Pancreas (tissue), 10 donors: Measurements from ENCODE around the gene CHRNA4. TPM values are rescaled to one million over a fixed set of nuclear protein-coding genes. Genes with fewer than 3 reads are reported as not detected.
A peak's percentile ranks its signal among the peaks of the same experiment; 100 is the strongest.

Source experiments
- ATAC-seq, 4 donors: fragments of 200-7000 bp; cut with Tn5 transposase; one replicate each; pipeline versions ENCODE4 v1.8.0 to v1.9.1; 2020; ENCODE audit warnings: mild to moderate bottlenecking in 4 of 4, moderate library complexity in 4 of 4
- DNase-seq, 6 donors: peaks; one replicate each; pipeline ENCODE4 v3.0.0-alpha.2; 2020
- FAIRE-seq: peaks from 2 replicates; lab custom pipeline; 2012; peaks lifted over from hg19 to GRCh38; lab: Jason Lieb, UNC
- H3K27ac ChIP-seq, 4 donors: fragments of 200-600 bp; sonication (generic); 1 replicate in 3 of 4; 2 replicates in 1 of 4; pipeline versions ENCODE4 v1.5.0 to v1.8.0; 2020
- H3K27me3 ChIP-seq, 4 donors: fragments of 200-600 bp; one replicate each; pipeline ENCODE4 v1.8.0; 2021
- H3K36me3 ChIP-seq, 3 donors: fragments of 200-600 bp; sonication (generic) in 1 of 3; one replicate each; pipeline versions ENCODE4 v1.5.0 to v1.8.0; 2020 to 2021
- H3K4me1 ChIP-seq, 3 donors: fragments of 200-600 bp; one replicate each; pipeline ENCODE4 v1.8.0; 2021
- H3K4me3 ChIP-seq, 4 donors: fragments of 200-600 bp; sonication (generic) in 2 of 4; one replicate each; pipeline versions ENCODE4 v1.5.0 to v1.8.0; 2020 to 2021
- H3K9me3 ChIP-seq, 4 donors: fragments of 200-600 bp; one replicate each; pipeline ENCODE4 v1.8.0; 2021
- CTCF ChIP-seq, 4 donors: fragments of 200-600 bp; sonication (generic) in 3 of 4; IDR thresholded peaks; one replicate each; pipeline versions ENCODE4 v1.5.0 to v1.8.0; 2021; ENCODE audit warnings: antibody characterized with exemption in 4 of 4
- WGBS, 2 donors: extraction: QIAGEN DNeasy Blood & Tissue Kit; methylation state at CpG; one replicate each; pipeline ENCODE4 v1.1.7; 2013; 5-methylcytosine and 5-hydroxymethylcytosine counted together
- intact Hi-C, 3 donors: fragments of 100-400 bp; cut with DNase I; formaldehyde crosslinking; loops; one replicate each; pipeline versions ENCODE4 v1.11.1 to v1.14.2; 2022
- polyA plus RNA-seq, 2 donors: library from polyadenylated mRNA; stranded (reverse); fragments of 200-250 nt; gene quantifications; one replicate each; pipeline ENCODE4 v1.2.3, GENCODE V29; 2013
- total RNA-seq, 6 donors: library from RNA; stranded (reverse); fragmentation: NEBNext Ultra II Directional in 4 of 6; extraction: Animal tissue kit (Norgen Biotek cat#: 25700) in 4 of 6; gene quantifications; one replicate each; pipeline versions ENCODE4 v1.2.1 to v1.2.4, GENCODE V29; 2021 to 2023
- donor health status: healthy with polysubstance abuse.
- donor health status: DM: no; HTN: no; CAD: no; lungs with moderate emphysema.
- donor health status: DM: no; HTN: no; CAD: no.
- donor health status: control.
- donor health status: control.
- donor health status: Bipolar disorder and iron deficiency.
- donor health status: DM: yes; HTN: yes; CAD: no.
- donor health status: DM: no; HTN: no; CAD: no.
- donor health status: DM: no; HTN: no; CAD: no.
- donor health status: DM: yes; HTN: yes; CAD: no.

The CHRNA4 gene
- total and polyA plus RNA-seq, 8 donors: 0.02 to 0.47 TPM; not detected in 6

DNA sequence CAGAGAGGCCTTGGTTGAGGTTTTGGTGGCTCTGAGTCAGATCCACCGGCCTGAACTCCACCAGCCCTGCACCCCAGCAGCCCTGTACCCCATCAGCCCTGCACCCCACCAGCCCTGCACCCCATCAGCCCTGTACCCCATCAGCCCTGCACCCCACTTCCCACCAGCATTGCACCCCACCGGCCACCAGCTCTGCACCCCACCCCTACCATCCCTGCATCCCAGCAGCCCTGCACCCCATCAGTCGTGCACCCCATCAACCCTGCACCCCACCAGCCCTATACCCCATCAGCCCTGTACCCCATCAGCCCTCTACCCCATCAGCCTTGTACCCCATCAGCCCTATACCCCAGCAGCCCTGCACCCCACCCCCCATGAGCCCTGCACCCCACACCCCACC lies 14.3 kb upstream of the CHRNA4 start:
- no peaks in the 10 kb centered on the region for H3K9me3 ChIP-seq
- H3K36me3 ChIP-seq: no peaks in the 10 kb centered on the region
- TF ChIP-seq CTCF (IDR thresholded peaks at IDR 0.05): no peak
- intact Hi-C loops: no loop called here
- FAIRE-seq (no peak), ATAC-seq (no peak), DNase-seq (peak in 1 of 6 donors; percentile 21)
- H3K4me1 ChIP-seq: no peaks in the 10 kb centered on the region
- 39 to 56% methylated on average over 3 of the region's 3 CpGs for WGBS, 2 donors
- no peak overlapping the region for H3K27ac ChIP-seq
- H3K27me3 ChIP-seq: no peaks in the 10 kb centered on the region
- no peak overlapping the region for H3K4me3 ChIP-seq

GRCh38 chr20:63374504-63374903 lies 13.4 kb upstream of the CHRNA4 start:
- no peak for FAIRE-seq
- TF ChIP-seq CTCF (IDR thresholded peaks at IDR 0.05): no peak
- WGBS, 2 donors: 12 to 13% methylated on average over 12 of the region's 12 CpGs
- H3K4me3 ChIP-seq: no peak overlapping the region
- no peak for ATAC-seq
- no peaks in the 10 kb centered on the region for H3K4me1 ChIP-seq
- peak in 1 of 6 donors; percentile 23 for DNase-seq
- H3K27ac ChIP-seq: no peak overlapping the region
- no peaks in the 10 kb centered on the region for H3K36me3 ChIP-seq
- H3K27me3 ChIP-seq: no peaks in the 10 kb centered on the region
- H3K9me3 ChIP-seq: no peaks in the 10 kb centered on the region
- intact Hi-C loops: no loop called here

- Histone ChIP-seq H3K36me3 (no peaks in the 10 kb centered on the region), H3K4me3 (no peak overlapping the region), H3K27ac (no peak overlapping the region), H3K9me3 (no peaks in the 10 kb centered on the region), H3K27me3 (no peaks in the 10 kb centered on the region), H3K4me1 (no peaks in the 10 kb centered on the region)
- peak in 1 of 6 donors; percentile 46 for DNase-seq
- no peak for ATAC-seq
- FAIRE-seq: no peak
- 49 to 55% methylated on average over 19 of the region's 19 CpGs for WGBS, 2 donors
- intact Hi-C loops: no loop called here
- no peak for TF ChIP-seq CTCF (IDR thresholded peaks at IDR 0.05)
These were observed 12.8 kb upstream of the CHRNA4 start for GRCh38 chr20:63373996-63374395.

GRCh38 chr20:63372971-63373885 lies 12.1 kb upstream of the CHRNA4 start:
- no peaks in the 10 kb centered on the region for H3K27me3 ChIP-seq
- no peaks in the 10 kb centered on the region for H3K36me3 ChIP-seq
- FAIRE-seq: no peak
- peak in 1 of 6 donors; percentile 35 for DNase-seq
- WGBS, 2 donors: 42 to 57% methylated on average over 31 to 34 of the region's 34 CpGs
- H3K4me3 ChIP-seq: no peak overlapping the region
- H3K27ac ChIP-seq: no peak overlapping the region
- no peaks in the 10 kb centered on the region for H3K4me1 ChIP-seq
- no peak for ATAC-seq
- no peaks in the 10 kb centered on the region for H3K9me3 ChIP-seq
- no peak for TF ChIP-seq CTCF (IDR thresholded peaks at IDR 0.05)
- intact Hi-C loops: no loop called here
